HL-60 (cell line): Measurements from ENCODE around the gene DNAJB7.

Experiments used
- GABPA ChIP-seq: IDR thresholded peaks from 2 replicates; pipeline ENCODE4 v1.6.1; 2012; ENCODE audit warnings: low read depth
- POLR2AphosphoS5 ChIP-seq: IDR thresholded peaks from 2 replicates; pipeline ENCODE4 v1.6.1; 2012; ENCODE audit warnings: low read depth
- SPI1 ChIP-seq: IDR thresholded peaks from 2 replicates; pipeline ENCODE4 v1.6.1; 2012; ENCODE audit warnings: low read depth, mild to moderate bottlenecking, borderline replicate concordance
- TF ChIP-seq, protein P1 (sequence below): IDR thresholded peaks from one replicate; pipeline ENCODE4 v1.5.1; 2011; ENCODE audit warnings: low read length, control low read depth, inconsistent platforms; ENCODE audit not compliant: insufficient read depth
- TF ChIP-seq, protein P2 (sequence below): IDR thresholded peaks from 2 replicates; pipeline ENCODE4 v1.6.1; 2012; ENCODE audit warnings: low read depth; ENCODE audit not compliant: insufficient replicate concordance

GRCh38 chr22:40875111-40875510 is 13.2 kb upstream of the DNAJB7 start:
- TF ChIP-seq, protein P1, sequence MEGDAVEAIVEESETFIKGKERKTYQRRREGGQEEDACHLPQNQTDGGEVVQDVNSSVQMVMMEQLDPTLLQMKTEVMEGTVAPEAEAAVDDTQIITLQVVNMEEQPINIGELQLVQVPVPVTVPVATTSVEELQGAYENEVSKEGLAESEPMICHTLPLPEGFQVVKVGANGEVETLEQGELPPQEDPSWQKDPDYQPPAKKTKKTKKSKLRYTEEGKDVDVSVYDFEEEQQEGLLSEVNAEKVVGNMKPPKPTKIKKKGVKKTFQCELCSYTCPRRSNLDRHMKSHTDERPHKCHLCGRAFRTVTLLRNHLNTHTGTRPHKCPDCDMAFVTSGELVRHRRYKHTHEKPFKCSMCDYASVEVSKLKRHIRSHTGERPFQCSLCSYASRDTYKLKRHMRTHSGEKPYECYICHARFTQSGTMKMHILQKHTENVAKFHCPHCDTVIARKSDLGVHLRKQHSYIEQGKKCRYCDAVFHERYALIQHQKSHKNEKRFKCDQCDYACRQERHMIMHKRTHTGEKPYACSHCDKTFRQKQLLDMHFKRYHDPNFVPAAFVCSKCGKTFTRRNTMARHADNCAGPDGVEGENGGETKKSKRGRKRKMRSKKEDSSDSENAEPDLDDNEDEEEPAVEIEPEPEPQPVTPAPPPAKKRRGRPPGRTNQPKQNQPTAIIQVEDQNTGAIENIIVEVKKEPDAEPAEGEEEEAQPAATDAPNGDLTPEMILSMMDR, result no peak
- TF ChIP-seq GABPA (no peak), POLR2AphosphoS5 (no peak), SPI1 (no peak)
- TF ChIP-seq, protein P2, sequence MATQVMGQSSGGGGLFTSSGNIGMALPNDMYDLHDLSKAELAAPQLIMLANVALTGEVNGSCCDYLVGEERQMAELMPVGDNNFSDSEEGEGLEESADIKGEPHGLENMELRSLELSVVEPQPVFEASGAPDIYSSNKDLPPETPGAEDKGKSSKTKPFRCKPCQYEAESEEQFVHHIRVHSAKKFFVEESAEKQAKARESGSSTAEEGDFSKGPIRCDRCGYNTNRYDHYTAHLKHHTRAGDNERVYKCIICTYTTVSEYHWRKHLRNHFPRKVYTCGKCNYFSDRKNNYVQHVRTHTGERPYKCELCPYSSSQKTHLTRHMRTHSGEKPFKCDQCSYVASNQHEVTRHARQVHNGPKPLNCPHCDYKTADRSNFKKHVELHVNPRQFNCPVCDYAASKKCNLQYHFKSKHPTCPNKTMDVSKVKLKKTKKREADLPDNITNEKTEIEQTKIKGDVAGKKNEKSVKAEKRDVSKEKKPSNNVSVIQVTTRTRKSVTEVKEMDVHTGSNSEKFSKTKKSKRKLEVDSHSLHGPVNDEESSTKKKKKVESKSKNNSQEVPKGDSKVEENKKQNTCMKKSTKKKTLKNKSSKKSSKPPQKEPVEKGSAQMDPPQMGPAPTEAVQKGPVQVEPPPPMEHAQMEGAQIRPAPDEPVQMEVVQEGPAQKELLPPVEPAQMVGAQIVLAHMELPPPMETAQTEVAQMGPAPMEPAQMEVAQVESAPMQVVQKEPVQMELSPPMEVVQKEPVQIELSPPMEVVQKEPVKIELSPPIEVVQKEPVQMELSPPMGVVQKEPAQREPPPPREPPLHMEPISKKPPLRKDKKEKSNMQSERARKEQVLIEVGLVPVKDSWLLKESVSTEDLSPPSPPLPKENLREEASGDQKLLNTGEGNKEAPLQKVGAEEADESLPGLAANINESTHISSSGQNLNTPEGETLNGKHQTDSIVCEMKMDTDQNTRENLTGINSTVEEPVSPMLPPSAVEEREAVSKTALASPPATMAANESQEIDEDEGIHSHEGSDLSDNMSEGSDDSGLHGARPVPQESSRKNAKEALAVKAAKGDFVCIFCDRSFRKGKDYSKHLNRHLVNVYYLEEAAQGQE, result no peak
